ENCODE measurements around the gene GPR132. TPM values are rescaled to one million over a fixed set of nuclear protein-coding genes. Genes with fewer than 3 reads are reported as not detected.

GPR132 gene
- total and polyA plus RNA-seq, 9 of the 15 experiments (the other 6 are each of a cell fraction or from before 2014, with no cell fraction given), result 0.01 to 1.1 (median 0.25) TPM; not detected in 1

- TF ChIP-seq PREB (CRISPR knock-in tag; IDR thresholded peaks at IDR 0.05), result no peak
Observed at GRCh38 chr14:105107781-105108515, 42.7 kb upstream of the GPR132 start (continued).

- Histone ChIP-seq H3K4me1 (replicated peaks in 1 of 2; ENCODE audit: control insufficient read depth in 2 of 2, insufficient read depth in 2 of 2, low read length in 2 of 2) (no peaks in the 10 kb centered on the region), H3K27ac (ENCODE audit: extremely low read depth, low read depth, low read length) (no peak overlapping the region), H3K9me3 (replicated peaks; ENCODE audit: control insufficient read depth, insufficient read depth, low read depth, low read length) (no peaks in the 10 kb centered on the region; the same call in 1 of the 2 replicates), H3K4me2 (ENCODE audit: insufficient read depth, low read length) (no peak overlapping the region), H4K20me1 (replicated peaks; ENCODE audit: control insufficient read depth, insufficient read depth, low read length) (no peaks in the 10 kb centered on the region), H2AFZ (ENCODE audit: low read depth, low read length) (no peak overlapping the region), H3K4me3 (no peak overlapping the region), H3K9ac (ENCODE audit: insufficient read depth in 1 of 2, low read depth in 2 of 2, low read length in 2 of 2) (no peak overlapping the region), H3K79me2 (ENCODE audit: control insufficient read depth, insufficient read depth, low read length) (no peaks in the 10 kb centered on the region), H3K27me3 (ENCODE audit: control insufficient read depth in 2 of 2, insufficient read depth in 2 of 2, low read length in 2 of 2) (peaks cover 7 to 10% of the 10 kb centered on the region in 2 experiments; a peak in 4 of 5 replicates), H3K9me1 (ENCODE audit: control insufficient read depth, insufficient read depth, low read length) (no peaks in the 10 kb centered on the region), H3K36me3 (ENCODE audit: control insufficient read depth, insufficient read depth, low read length) (no peaks in the 10 kb centered on the region)
- TF ChIP-seq FOXJ2 (tag; IDR thresholded peaks at IDR 0.05) (no peak), WHSC1 (IDR thresholded peaks at IDR 0.05; ENCODE audit: low read length) (no peak), ZNF444 (CRISPR knock-in tag; IDR thresholded peaks at IDR 0.05) (no peak), SIX5 (IDR thresholded peaks at IDR 0.05; ENCODE audit: borderline replicate concordance in 1 of 2, insufficient read depth in 1 of 2, low read depth in 1 of 2, low read length in 2 of 2) (no peak), TCF7L2 (IDR thresholded peaks at IDR 0.05; ENCODE audit: low read depth, low read length) (no peak), KAT8 (IDR thresholded peaks at IDR 0.05; ENCODE audit: low read depth) (no peak)
- DNase-seq (ENCODE audit: extremely low read depth in 1 of 4, low spot score in 3 of 4) (no peak), ATAC-seq (no peak), FAIRE-seq (no peak)
- in situ Hi-C loops (cut with MboI), result no loop called here
- no TSS peak for BruUV-seq (replicated peaks)
- CTCF ChIA-PET (ENCODE audit: low intra/inter-chr PET ratio), result no interaction called here
- 8% methylated on average over 7 of the region's 7 CpGs for WGBS (ENCODE audit: insufficient coverage, low coverage, missing lambda C conversion rate)
- intact Hi-C loops (cut with micrococcal nuclease), result no loop called here
- POLR2A ChIA-PET, result interaction anchor here (0.6 kb wide), 1 partner anchor 10 kb away, joined by 3 read pairs; no protein-coding TSS in a partner anchor
Observed at GRCh38 chr14:105107351-105107750, 42.1 kb upstream of the GPR132 start.

Data from K562 (cell line).